Vagina (tissue), 2 donors: ENCODE results near the gene BNC1.

ENCODE experiments used
- CTCF ChIP-seq, 3 experiments: fragments of 450-650 bp in 2 of 3; fragments of 200-600 bp in 1 of 3; sonication (generic) in 1 of 3; IDR thresholded peaks; one replicate each; pipeline ENCODE4 v1.5.1; 2017 to 2019; ENCODE audit warnings: antibody characterized with exemption in 3 of 3, mild to moderate bottlenecking in 2 of 3, moderate library complexity in 2 of 3
- POLR2A ChIP-seq, 2 donors: fragments of 450-650 bp; IDR thresholded peaks; one replicate each; pipeline ENCODE4 v1.6.1; 2017; ENCODE audit warnings: antibody characterized with exemption in 2 of 2, mild to moderate bottlenecking in 2 of 2, moderate library complexity in 2 of 2
- POLR2AphosphoS5 ChIP-seq, 2 donors: sonication (generic); formaldehyde crosslinking; IDR thresholded peaks; one replicate each; pipeline ENCODE4 v1.9.0; 2017; ENCODE audit warnings: antibody characterized with exemption in 2 of 2, mild to moderate bottlenecking in 2 of 2, low read depth in 1 of 2; ENCODE audit not compliant: insufficient read depth in 1 of 2

- no peak for TF ChIP-seq CTCF (IDR thresholded peaks at IDR 0.05)
- TF ChIP-seq POLR2A (IDR thresholded peaks at IDR 0.05), result no peak
- TF ChIP-seq POLR2AphosphoS5 (IDR thresholded peaks at IDR 0.05; ENCODE audit: insufficient read depth in 1 of 2, low read depth in 1 of 2), result no peak
These were observed 38.2 kb upstream of the BNC1 start for GRCh38 chr15:83322691-83323090.
